NCI-H146 treated with DMSO at 0.1 percent for 48 hours (cell line): ENCODE measurements around the gene CFAP45.

ENCODE experiments used
- DNase-seq: peaks from one replicate; lab custom pipeline; 2025; ENCODE audit not compliant: unreplicated experiment; lab: John Stamatoyannopoulos, UW

The CFAP45 gene, protein sequence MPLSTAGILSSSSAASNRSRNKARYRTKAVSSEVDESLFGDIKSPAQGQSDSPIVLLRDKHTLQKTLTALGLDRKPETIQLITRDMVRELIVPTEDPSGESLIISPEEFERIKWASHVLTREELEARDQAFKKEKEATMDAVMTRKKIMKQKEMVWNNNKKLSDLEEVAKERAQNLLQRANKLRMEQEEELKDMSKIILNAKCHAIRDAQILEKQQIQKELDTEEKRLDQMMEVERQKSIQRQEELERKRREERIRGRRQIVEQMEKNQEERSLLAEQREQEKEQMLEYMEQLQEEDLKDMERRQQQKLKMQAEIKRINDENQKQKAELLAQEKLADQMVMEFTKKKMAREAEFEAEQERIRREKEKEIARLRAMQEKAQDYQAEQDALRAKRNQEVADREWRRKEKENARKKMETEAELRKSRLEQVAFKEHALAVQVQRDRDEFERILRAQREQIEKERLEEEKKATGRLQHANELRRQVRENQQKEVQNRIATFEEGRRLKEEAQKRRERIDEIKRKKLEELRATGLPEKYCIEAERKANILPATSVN

DNA sequence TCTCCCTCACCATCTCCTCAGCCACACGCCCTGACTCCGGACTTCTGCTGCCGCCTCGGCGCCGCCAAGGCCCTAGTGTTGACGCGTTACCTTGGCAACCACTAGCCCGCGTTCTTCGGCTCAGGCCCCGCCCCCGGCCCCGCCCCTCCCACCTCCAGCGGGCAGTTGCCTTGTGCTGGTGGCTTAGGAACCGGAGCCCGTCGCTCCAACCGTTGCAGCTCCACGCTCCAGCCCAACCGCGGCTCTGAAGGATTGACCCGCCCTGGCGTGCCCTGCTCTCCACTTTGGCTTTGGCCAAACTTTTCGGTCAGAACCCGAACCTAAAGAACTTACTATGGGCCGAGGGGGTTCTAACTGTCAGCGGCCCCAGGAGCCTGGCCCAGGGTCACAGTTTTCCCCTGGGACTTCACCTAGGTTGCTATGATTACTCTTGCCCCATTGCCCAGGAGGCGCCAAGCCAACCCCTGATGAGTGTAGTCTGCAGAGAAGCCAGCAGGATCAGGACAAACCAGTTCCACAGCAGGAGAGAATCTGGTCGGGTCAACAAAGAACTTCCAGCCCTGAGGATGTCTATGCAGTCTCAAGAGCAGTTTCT is at the start of gene CFAP45:
CFAP45 (minus strand) TSS at position 80 of the 595 bp plus-strand sequence; CDS start at position 13, 67 bp downstream.
- DNase-seq = peak; percentile 75

DNA sequence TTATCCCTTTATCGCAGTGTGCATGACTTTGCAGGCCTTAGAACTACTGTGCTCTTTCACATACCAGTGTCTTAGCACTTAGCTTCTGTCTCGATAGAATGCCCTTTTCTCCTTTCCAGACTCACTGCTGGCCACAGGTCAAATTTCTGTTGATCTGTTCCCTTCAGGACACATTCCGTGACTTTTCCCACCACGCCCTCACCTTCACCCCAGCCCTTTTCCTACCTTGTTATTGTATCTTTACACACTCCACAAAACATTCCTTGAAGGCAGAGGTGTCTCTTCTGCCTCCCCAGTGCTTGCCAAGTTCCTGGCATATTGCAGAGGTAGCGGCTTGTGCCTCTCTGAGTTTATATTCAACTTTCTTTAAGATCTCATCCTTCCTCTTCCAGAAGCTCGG is 49.2 kb upstream of the CFAP45 start:
- DNase-seq = no peak

DNA sequence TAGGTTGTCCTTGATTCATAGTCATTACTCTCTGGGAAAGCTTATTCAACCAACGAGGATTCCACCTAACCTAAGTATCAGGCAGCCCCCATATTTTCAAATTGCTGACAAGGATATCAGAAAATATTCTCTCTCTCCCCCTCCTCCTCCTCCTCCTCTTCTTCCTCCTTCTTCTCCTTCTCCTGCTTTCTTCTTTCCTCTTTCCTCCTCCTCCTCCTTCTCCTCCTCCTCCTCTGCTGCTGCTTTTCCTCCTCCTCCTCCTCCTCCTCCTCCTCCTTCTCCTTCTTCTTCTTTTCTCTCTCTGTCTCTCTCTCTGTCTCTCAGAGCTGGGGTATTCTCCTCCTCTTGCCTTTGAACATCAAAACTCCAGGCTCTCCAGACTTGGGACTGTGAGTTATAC is 48.0 kb upstream of the CFAP45 start:
- no peak for DNase-seq

DNA sequence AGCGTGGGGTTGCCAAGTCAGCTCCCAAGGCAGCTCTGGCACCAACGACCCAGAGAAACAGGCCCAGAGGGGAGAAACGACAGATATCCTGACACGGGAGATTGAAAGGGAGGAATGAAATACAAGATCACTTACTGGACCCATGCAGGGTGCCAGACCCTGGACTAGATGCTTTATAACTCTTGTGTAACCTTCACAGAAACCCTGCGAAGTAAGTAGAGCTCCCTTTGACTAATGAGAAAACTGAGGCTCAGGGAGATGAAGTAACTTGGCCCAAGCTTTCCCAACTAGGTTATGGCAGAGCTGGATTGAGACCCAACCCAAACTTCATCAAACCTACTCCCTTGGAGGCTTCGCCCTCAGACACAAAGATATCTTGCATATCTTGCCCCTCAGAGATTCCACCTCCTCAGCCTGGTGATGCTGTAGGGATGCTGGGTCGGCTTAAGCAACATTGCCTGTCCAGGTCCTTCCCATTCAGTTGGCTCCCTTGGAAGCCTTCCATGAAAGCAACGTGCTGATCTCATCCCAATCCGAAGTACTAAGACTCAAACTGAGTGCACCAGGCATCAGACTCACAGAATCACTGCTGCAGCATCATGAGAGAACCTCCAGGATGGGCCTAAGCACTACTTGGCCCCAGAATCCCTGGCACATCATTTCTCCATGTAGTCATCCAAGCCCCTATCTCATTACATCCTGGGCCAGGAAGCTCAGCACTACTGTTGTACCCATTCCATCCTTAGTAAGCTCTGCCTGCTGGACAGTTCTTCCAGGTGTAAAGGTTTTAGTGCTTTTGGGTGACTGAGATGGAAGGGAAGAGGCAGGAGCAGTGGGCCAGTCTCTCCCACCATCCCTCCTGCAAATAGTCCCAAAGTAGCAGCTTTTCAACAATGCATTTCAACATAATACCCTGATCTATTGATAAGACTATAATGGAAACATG is 46.5 kb upstream of the CFAP45 start:
- no peak for DNase-seq

DNA sequence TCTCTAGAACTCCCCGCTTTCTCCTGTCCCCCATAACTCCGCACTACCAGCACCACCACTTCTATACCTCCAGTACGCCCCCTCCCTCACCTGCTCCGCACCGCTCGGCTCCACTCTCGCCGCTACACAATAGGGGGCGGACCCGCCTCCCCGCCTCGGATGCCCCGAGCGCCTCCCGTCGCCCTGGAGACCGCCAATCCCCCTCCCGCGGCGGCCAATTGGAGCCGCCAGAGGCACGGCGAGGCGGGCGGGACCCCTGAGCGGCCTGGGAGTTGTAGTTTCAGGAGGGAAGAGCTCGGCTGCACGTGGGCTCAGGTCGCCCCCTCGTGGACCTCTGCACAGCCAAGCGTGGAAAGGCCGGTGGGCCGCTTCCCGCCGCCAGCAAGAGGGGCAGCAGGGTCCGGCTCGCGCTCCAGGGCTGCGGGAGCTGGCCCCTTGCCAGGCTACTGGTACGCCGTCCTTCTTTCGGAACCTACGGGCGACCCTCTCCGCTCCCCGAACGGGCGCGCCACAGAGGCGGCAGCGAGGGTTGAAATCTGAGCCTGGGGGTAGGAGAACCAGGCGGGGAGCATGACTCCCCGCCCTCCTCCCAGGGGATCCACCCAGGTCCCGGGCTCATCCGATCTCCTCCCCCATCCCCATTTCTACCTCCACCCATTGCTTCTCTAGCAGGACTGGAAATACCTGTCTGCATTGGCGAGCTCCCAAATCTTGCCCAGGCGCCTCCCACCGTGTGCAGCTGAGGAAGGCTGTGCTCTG is 45.7 kb upstream of the CFAP45 start, which contains the start of gene IGSF9:
IGSF9 (minus strand) TSS at position 131 of the 759 bp plus-strand sequence. CDS start 2,159 bp downstream, outside the sequence.
- peak; percentile 82 for DNase-seq

DNA sequence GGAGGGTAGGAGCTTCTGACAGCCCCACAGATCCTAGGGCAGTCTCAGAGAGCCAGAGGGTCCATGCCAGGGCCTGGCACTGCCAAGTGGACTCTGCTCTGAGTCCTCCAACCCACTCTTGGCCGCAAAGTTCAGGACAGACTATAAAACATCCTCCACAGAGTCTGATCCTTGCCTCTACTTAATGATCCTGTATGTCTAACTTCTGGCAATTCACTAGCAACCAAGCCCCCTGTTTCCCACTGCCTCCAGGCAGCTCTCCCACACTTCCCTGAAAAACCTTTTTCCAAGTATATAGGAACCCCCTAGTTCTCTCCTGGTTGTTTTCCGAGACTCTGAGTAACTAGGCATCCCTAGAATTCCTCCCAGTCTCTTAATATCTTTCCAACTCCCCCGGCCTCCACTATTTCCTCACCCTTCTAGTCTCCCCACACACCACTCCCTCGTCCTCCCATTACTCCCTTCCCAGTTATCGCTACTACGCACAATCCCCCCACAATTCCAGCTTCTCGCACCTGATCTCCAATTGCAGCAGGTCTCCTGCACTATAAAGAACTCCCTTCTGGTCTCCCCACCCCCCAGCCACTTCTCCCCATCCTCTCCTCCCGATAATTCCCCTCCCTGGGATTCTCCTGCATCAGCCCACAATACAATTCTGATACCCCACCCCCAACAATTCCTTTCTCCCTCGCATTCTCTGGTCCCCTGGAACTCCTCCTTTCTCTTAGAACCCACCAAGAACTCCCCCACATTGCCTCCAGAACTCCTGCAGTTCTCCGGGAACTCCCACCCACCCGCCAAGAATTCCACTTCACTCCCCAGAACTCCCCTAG is 44.9 kb upstream of the CFAP45 start:
- no peak for DNase-seq

DNA sequence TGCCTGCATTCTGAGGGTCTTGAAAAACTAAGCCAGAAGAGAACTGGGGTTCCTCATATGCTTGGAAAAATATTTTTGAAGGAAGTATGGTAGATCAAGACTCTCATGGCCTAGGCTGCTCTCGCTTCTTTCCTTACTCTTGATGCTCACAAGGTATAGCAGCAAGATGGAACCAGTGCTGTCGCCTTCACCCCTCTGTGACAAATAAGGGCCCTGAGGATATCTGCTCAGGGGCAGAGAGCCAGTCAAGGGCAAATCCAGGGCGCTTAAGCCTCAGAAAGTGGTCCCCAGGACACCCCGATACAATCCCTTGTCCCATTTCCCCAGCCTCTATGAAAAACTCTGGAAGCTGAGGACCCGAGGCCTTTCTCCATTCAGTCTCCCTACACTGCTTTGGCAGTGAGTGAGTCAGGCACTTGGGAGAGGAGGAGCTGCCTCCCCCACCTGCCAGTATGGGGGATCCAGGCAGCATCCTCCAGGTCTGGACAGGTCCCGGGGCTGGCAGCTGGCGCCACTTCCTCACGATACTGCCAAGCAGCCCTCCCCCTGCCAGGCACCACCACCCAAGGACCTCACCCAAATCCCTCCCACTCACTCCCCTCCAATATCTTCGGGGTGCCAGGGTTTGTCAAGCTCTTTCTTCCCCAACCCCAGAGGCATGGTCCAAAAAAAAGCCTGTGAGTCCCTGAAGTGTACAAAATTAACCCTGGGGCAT is 44.1 kb upstream of the CFAP45 start:
- DNase-seq = no peak

DNA sequence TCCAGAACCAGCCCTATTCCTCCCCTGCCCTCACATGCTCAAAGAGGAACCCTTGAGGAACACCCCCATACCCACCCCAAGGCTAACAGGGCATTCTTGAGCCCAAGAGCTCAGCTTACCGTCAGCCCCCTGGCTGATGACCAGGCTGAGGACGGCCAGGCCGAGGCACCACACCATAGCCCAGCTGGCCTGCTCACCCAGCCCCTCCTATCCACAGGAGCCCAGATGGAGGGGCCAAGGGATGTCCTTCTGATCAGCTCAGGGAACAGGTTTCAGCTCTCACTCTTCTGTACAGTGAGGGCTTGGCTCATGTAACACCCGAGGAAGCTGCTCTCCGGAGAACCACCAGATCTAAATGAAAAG is 43.3 kb upstream of the CFAP45 start:
- DNase-seq = no peak

DNA sequence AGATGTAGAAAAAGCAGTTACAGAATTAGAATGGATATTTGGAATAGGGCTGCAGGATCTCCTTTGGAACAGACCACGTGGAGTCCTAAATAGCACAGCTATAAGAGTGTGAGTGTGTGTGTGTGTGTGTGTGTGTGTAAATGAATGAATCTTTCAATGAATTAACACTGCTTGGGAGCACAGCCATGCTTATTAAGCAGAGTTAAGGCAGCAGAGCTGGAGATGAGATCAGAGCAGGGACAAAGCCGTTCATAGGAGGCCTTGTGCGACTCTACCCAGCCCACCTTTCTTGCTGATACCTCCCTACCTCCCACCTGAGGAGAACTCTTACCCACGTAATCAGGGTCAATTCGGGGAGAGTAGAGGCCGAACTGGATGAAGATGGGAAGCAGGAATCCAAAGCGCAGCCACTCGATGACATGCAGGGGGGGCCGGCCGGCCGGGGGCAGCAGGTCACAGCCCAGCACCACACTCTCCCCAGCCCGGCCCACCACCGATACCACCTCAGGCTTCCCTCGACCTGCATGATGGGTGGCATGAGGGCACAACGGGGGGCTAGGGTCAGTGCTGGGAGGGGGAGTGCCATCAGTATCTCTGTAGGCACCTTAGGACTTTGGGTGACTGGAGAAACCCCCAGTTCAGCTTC is 42.8 kb upstream of the CFAP45 start:
- no peak for DNase-seq

DNA sequence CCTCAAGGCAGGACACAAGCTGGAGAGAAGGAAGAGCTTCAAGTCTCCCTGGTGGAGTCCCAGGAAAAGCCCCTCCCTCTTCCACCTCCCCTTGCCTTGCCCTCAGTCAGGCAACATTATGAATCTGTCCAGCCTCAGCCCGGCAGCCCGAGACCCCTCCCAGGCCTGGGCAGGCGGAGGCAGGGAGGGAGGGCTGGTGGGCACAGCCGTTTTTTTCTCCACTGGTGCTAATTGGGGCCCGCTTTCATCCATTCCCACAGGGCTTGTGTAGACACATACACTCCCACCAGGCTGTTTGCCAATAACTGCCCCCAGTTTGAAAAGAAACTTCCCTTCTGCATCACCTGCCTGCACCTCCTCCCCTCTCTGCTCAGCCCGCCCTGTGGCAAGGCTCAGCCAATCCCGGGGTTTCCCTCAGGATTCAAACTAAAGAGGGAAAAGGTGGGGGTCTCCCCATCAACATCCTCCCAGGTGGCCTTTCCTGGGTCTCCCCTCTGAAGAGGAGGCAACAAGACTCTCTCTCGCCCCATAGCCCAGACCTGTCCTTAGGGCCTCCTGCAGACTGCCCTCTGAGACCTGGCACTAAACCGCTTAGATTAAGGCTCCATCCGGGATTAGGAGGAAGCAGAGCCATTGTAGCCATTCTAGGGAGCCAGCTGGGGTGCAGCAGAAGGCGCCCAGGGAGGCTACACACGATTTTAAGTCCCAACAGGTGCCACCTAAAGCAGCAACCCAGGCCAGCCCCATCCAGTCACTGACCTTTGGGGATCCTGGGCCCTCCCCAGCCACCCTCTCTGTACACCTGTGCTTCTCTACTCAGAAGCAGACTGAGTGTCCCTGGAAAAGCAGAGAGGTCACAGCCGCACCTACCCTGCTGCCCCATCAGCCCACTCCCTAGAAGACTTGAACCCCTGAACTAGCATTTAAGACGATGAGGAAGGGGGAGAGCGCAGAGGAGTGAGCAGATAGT is 41.9 kb upstream of the CFAP45 start:
- DNase-seq = no peak

DNA sequence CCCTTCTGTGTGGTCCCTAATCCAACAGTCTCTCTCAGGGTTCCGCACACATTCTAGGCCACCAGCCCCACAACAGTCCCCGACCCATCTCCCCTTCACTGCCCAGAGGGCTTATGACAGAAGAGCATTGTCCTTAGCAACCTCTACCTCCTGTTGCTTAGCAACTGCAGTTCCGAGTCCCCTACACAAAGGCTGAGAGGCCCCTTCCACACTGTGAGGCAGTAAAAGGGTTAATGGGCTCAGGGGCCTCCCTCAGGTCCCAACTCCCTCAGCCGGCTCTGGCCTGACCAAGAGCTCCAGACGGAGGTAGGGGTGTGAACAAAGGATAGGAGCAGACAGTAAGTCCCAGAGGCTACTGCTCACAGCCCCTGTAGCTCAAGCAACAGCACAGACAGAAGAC is 41.2 kb upstream of the CFAP45 start:
- no peak for DNase-seq

DNA sequence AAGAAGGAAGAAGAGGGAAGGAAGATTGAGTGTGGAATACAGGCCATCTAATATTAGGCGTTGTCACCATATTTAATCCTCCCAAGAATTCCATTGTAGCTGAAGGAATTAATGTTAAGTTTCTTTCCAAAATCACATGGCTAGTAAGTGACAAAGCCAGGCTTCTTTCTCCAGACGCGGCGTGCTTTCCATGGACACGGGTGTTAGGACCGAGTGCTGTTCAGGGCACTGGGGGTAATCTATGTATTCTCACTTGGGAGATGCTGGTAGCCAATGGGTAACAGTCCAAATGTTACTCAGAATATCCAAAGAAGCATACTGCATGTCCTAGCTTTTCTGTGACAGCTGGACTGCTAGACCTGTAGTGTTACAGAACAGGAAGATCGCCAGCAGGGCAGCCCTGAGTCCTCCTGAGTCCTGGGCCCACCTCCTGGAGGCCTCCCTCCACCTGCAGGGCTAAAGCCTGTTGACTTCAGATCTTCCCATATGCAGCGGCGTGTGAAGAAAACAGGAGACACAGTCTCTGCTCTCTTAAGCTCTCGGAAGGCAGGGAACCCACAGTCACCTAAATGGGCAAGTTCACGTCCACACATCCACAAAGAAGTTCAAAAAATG is 40.1 kb upstream of the CFAP45 start:
- no peak for DNase-seq

DNA sequence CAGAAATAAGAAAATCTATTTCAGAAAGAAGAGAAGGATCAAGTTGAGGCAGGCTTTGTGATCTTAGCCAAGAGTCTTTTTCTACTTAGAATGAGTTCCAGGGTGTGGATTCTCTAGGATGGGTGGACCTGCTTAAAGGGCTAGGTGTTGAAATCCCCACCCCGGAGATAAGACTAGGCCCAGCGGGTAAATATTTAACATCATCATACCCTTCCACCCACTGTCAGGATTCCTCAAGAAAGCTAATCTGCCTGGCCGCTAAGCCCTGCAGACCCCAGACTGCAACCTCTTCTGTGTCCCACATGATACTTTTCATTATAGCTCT is 39.7 kb upstream of the CFAP45 start:
- no peak for DNase-seq

DNA sequence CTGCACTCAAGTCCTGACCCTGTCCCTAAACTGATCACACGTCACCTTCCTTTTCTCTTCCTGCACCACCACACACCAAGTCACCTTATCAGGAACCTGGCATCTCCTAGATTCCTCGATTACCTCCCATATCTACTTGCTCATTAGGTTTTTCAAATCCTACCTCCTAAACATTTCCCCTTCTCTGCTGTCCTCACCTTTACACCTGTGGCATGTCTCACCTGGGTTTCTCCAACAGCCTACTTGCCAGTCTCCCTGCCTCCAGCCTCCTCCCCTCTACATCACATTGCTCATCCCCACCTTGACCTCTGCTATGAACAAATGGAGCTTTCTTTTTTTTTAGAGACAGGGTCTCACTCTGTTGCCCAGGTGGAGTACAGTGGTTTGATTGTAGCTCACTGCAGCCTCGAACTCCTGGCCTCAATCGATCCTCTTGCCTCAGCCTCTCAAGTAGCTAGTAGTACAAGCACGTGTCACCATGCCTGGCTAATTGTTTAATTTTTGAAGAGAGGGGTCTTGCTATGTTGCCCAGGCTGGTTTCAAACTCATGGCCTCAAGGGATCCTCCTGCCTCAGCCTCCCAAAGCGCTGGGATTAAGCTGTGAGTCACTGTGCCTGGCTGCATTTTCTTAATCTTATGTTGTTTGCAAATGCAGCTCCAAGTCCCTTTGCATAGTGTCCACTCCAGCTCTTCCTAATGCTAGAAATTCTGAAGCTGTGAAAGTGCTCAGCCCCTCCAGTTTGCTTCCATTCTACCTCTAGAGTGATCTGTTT is 39.1 kb upstream of the CFAP45 start:
- DNase-seq = no peak

DNA sequence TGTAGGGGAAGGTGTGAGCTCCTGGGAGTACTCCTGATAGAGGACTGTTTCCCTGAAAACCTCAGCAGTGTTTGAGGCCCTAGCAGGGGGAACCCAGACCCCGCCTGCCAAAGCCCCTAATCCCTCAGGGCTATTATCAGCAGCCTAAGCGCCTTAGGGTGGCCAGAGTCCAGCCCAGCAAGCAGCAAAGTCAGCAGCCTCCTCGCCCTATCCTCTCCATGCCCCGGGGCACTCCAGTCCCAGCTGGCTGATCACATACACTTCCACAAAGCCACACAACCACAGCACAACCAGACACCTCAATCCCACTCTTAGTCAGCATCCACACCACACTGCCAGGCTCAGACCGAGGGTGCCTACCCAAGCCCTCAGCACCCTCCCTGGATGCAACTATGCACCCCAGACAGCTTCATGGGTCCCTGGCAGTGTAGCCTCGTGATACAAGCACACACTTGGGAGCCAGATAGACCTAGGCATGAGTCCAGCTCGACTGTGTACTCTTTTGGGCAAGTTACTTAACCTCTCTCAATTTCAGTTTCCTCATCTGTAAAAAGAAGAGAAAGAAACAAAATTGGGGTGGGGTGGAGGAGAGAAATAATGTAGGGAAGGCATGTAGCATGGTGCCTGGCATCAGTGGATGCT is 38.4 kb upstream of the CFAP45 start:
- no peak for DNase-seq
